Hematopoietic multipotent progenitor cell treated with erythropoietin and hydrocortisone succinate and interleukin-3 and kit ligand, for 6 days (in vitro differentiated cells): ENCODE results near the gene PIP5K1A.
A peak's percentile ranks its signal among the peaks of the same experiment; 100 is the strongest.
"Not testable (repeated sequence)": the region's sequence is repeated elsewhere in the genome, so short reads cannot be mapped to it uniquely, and the experiment has no call there.

Source experiments
- DNase-seq: peaks from one replicate; pipeline ENCODE4 v3.0.0-alpha.2; 2015

The PIP5K1A gene

DNA sequence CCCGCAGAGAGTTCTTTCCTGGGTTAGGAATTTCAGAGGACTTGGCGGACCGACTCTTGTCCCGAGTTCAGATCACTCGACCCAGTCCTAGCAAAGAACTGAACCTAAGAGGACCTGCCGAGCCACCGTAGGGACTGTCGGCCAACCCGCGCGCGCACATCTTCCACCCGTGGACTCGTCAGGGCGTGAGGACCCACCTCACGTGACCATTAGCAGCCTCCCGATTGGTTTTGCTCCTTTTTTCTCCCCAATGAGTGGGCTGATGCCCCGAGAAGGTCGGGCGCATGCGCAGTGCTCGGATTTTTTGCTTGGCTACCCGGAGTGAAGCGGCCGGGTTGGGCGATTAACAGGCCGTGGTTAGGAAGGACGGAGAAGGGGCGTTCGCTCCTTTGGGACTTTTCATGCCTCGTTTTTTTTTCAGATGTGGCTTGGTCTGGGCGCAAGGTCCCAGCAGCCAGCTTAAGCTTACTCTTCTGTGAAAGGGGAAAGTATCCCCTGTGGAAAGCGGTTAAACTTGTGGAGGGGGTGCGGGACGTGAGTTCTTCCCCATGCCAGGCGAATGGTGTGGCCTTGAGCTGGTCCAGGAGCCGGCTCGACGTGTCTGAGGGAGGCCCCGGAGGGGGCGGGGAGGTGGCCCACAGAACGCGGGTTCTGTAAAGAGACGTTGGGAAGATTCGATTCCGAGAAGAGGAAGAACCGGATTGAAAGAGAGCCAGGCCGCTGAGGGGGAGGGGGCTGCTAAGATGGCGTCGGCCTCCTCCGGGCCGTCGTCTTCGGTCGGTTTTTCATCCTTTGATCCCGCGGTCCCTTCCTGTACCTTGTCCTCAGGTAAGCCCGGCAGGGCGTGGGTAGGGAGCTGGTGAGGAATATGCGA is at the start of gene PIP5K1A:
Gene PIP5K1A (plus strand): TSS at position 299 of the 874 bp plus-strand sequence. CDS start 445 bp downstream, at position 744.
- peak; percentile 100 for DNase-seq

- DNase-seq, result peak; percentile 93
These were observed 41.9 kb upstream of the PIP5K1A start, which contains the start of gene TNFAIP8L2 for GRCh38 chr1:151156515-151156819. TNFAIP8L2 (plus strand) TSS chr1:151156649; CDS start chr1:151158698, 2,049 bp downstream.

GRCh38 chr1:151157067-151157531 is 41.3 kb upstream of the PIP5K1A start:
- peak; percentile 83 for DNase-seq

DNA sequence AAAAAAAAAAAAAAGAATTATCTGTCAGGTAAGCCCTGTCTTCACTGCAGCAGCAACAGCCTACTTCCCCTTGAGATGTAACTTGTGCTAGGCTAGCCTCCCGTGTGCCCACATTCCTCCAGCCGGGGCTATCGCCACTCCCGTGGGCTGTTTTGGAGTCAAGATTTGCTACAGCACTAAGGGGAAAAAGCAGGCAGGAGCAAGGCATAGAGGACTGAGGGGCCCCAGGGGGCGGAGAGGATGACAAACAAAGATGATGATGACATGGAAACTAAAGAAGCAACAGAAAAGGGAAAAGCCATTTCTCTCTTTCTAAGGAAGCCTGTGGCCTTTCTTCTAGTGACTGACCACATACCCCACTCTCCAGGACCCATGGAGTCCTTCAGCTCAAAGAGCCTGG is 40.0 kb upstream of the PIP5K1A start:
- DNase-seq, result no peak

DNA sequence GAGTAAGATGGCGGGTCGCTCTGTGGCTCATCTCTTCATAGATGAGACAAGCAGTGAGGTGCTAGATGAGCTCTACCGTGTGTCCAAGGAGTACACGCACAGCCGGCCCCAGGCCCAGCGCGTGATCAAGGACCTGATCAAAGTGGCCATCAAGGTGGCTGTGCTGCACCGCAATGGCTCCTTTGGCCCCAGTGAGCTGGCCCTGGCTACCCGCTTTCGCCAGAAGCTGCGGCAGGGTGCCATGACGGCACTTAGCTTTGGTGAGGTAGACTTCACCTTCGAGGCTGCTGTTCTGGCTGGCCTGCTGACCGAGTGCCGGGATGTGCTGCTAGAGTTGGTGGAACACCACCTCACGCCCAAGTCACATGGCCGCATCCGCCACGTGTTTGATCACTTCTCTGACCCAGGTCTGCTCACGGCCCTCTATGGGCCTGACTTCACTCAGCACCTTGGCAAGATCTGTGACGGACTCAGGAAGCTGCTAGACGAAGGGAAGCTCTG is 39.6 kb upstream of the PIP5K1A start:
- DNase-seq, result no peak

- no peak for DNase-seq
These were observed 39.0 kb upstream of the PIP5K1A start for GRCh38 chr1:151159373-151159772.

- DNase-seq, result no peak
These were observed 33.5 kb upstream of the PIP5K1A start for GRCh38 chr1:151164732-151165280.

- DNase-seq, result peak; percentile 16
These were observed 33.0 kb upstream of the PIP5K1A start for GRCh38 chr1:151165281-151165737.

DNA sequence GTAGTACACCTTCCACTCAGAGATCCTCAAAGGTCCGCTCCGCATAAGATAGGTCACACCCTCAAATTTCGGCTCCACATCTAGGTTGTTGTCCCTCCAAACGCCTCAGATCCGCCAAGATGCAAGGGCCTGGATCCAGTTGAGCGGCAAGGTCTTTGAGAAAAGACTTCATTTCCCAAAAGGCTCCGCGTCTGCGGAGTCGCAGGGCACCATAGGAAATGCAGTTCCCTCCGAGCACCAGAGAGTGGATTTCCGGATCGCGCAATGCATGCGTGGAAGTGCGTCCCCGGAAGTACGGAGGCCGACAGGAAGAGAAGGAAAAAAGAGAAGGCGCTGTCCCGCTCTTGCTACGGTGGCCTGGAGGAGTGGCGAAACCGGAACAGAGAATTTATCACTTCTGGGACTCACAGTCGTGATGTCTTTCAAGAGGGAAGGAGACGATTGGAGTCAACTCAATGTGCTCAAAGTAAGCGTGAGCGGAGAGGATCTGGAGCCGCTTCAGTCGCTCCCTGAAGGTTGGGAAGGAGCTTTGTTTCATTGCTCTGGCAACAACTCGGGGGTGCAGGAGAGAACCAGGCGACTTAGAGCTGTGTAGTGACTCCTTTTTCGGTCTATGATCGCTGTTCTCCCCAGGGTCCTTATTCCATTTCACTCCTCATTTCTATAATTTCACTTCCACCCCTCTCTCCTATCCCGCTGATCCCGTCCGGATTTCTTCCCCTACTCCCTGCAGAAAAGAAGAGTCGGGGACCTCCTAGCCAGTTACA is 32.4 kb upstream of the PIP5K1A start, which contains the start of the genes LYSMD1 and SCNM1:
Gene LYSMD1 (minus strand): TSS at position 165 of the 767 bp plus-strand sequence. CDS start 644 bp downstream, outside the sequence.
Gene SCNM1 (plus strand): TSS at position 407 of the 767 bp plus-strand sequence. CDS start 9 bp downstream, at position 416.
- DNase-seq, result peak; percentile 99

- DNase-seq, result peak; percentile 69
These were observed 31.8 kb upstream of the PIP5K1A start for GRCh38 chr1:151166505-151166956.

- no peak for DNase-seq
These were observed 31.2 kb upstream of the PIP5K1A start for GRCh38 chr1:151167116-151167515.

GRCh38 chr1:151171190-151171589 is 27.2 kb upstream of the PIP5K1A start:
- DNase-seq, result no peak

DNA sequence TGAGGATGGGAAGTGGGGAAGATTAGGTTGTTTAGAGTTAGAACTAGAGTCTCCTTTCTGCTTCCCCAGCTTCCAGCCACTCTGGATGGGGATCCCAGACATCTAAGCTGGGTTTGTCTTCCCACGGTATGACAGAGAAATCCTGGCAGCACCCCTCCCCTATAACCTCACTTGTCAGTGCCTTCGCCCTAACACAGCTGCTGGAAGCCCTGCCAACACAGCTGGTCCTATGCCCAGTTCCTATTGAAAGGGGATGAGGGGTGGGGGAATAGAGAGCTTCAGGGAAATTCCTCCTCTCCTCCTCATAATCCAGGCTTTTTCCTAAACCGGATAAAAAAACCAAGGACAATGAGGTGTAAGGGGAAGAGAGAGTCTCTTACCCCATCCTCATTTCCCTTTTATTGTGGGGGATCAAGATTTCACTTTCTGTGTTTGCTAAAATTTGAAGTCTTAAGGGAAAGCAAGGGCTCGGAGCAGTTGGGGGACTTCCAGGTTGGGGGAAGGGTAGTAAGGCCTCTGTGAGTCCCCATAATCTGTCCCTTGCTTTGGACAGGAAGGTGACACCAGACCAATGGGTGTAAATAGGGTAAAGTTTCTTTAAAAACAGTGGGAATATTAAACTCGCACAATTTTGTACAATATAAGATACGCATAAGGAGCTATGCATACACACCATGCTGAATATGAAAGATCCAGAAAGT is 23.2 kb upstream of the PIP5K1A start:
- no peak for DNase-seq

DNA sequence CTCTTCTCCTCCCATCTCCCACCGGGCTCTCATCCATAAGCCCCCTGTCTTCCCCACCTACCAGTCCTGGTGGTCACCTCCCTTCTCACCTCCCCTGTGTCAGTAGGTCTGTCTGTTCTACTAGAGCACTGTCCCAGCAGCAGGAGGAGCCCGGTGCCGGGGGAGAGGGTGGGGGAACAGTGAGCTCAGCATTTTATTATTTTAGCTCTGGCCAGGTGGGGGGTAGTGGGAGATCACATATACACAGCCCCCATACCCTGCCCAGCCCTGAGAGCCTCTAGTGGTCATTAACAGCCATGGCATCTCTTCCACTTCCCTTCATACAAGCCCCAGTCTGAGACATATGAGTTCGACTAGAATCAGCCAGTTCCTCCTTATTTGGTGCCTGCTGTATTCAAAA is 22.5 kb upstream of the PIP5K1A start, which contains the start of gene TMOD4:
Gene TMOD4 (minus strand): TSS at position 119 of the 400 bp plus-strand sequence. CDS start 1,106 bp downstream, outside the sequence.
- peak; percentile 76 for DNase-seq

DNA sequence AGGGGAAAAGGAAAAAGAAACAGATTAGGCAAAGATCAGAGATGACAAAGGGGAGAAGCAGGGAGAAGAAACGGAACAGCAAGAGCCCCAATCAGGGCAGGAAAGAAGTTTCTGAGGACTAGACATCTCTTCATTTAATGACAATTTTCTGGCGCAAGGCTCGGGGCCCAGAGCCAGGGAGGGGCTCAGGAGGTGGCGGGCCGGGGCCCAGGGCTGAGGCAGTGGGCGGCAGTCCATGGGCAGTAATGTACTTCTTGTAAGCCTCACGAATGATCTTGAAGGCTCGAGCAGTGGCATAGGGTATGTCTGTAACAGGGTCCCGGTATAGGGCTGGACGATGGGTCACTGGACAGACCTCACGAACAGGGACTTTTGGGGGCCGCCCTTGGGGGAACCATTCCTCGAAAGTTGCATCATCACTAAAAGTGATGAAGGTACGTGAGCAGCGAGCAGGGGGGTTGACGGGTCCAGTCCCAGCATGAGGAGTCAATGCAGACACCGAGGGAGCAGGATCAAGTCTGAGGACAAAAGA is 21.8 kb upstream of the PIP5K1A start:
- no peak for DNase-seq

DNA sequence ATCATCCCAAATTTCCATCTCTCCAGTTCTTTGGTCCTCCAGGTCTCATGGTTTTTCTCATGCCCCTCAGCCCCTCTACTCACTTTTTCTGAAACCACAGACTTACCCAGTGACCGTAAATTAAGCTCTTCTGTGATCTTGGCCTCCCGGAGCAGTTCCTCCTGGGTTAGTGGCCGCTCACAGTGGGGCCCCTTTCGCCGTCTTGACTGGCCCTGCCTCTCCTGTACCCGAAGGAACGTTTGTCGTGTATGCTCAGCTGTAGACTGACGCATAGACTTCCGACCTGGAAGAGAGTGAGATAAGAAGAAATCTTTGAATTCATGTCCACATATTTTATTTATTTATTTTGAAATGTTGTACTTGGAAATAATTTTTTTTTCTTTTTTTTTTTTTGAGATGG is 14.1 kb upstream of the PIP5K1A start:
- no peak for DNase-seq

DNA sequence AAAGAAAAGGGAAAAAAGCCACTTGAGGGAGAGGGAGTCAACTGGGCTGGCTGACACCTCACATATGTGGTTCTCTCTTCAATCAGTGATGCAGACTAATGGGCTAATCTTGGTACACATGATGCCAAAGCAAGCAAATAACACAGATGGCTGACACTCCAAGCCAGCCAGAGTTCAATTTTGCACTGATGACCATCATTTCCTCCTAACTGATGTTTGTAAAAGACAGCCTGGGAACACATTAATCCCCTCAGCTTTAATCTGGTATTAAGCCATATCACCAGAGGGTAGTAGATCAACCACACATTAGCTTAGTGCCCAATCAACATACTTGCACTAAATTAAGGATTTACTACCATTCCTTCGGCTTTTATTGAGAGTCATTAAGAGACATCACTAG is 11.1 kb upstream of the PIP5K1A start:
- DNase-seq, result no peak

GRCh38 chr1:151188667-151189066 is 9.7 kb upstream of the PIP5K1A start:
- not testable (repeated sequence) for DNase-seq

DNA sequence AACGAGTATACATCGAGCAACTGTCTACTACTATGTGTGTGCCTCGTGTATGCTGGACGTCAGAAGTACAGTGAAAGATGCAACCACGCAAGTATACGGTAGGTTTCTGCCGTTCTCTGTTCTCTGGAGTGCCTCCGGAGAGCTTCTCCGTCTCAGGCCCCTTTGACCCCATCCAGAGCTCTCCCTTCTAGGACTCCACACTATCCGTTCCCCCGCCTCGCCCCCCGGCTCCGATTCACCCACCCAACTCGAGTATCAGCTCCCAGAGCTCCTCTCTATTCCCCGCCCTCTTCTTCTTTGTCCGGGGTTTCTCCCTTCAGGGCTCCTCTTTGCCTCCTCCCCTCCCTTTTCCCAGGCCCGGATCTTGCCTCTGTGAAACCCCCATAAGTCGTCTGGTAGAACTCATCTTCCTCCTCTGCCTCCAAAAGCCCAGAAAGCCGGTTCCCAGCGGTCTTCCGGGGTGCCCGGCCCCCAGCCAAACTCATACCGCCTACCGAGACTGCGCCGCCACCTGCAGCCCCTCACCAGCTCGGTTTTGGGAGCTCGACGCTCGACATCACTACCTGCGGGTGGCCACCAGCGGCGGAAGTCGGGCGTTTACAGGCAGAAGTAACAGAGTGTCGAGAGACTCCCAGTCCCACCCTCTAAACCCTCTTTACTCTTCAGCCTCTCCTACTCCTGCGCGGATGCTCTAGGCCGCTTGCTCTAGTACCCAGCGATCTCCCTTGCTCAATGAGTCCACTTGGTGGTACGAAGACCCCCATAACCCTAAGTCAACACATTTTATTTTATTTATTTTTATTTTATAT is 8.5 kb upstream of the PIP5K1A start, which contains the start of gene VPS72:
Gene VPS72 (minus strand): TSS at position 561 of the 809 bp plus-strand sequence. CDS start 76 bp downstream, at position 485.
- DNase-seq, result peak; percentile 97

- no peak for DNase-seq
These were observed 6.3 kb upstream of the PIP5K1A start for GRCh38 chr1:151192047-151192446.

GRCh38 chr1:151193304-151193703 is 5.0 kb upstream of the PIP5K1A start:
- no peak for DNase-seq
